CD4-positive, alpha-beta T cell treated with Interleukin-1 beta for 1 hour (primary cell): Measurements from ENCODE around the gene TRIM37.

Experiments
- DNase-seq, 2 donors: peaks; one replicate each; pipeline ENCODE4 v3.0.0-alpha.2; 2020 to 2022

The TRIM37 gene

GRCh38 chr17:59027750-59028149 lies 78.9 kb downstream of the TRIM37 start:
- DNase-seq = no peak

DNA sequence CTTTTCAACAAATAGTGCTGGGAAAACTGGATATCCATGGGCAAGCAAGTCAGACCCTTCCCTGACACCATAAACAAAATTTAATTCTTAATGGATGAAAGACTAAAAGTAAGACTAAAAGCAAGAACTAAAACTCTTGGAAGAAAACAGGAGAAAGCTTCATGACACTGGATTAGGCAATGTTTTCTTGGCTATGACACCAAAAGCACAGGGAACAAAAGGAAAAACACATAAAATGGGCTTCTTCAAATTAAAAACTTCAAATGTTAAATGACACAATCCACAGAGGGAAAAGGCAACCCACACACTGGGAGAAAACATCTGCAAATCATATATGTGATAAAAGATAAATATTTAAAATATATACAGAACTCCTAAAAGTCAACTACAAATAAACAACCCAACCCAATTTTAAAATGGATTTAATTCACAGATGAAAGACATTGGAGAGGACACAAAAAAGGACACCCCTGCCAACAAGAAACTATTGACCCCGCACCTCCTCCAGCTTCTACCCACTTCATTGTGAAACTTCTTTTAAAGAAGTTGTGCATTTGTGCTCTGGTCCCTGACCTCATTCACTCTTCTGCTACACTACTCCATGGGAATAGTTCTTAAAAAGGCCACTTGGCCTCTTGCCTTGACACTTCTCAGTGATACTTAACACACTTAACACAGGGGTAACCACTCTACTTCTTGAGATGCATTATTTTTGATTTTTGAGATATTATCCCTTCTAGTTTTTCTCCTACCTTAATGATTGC lies 80.3 kb downstream of the TRIM37 start:
- no peak for DNase-seq

- DNase-seq = no peak
Measured at GRCh38 chr17:59024916-59025315, 81.8 kb downstream of the TRIM37 start.

DNA sequence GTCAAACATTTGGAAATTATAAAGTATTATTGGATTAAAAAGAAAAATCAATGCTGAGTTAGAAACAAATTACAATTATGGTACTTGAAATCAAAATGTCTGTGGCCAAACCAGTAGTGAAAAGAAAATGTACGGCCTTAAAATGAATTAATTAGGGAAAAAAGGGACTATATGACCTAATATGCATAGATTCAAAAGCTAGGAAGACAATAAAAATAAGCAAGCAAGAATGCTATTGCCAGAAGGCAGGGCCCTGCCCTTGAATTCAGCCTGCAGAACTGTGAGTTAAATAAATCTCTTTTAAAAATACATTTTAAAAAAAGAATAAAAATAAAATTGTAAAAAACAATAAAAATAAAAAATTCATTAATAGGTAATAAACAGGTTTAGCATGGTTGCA lies 88.7 kb downstream of the TRIM37 start:
- DNase-seq = no peak

- no peak for DNase-seq
Measured at GRCh38 chr17:59011975-59012374, 94.7 kb downstream of the TRIM37 start.

DNA sequence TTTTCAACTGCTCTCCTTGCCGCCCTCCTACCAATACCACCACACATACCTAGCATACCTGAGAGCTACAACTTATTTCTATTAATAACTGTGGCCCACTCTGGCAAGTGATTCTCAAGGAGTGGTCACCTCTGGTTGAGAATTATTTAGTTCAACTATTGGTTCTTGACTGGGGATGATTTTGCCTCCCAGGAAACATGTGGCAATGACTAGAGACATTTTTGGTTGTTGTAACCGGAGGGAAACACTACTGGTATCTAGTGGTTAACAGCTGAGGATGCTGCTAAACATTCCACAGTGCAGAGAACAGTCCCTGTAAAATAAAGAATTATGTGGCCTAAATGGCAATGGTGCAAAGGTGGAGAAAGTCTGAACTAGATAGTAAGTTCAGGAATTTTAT lies 96.7 kb downstream of the TRIM37 start:
- DNase-seq = no peak

DNA sequence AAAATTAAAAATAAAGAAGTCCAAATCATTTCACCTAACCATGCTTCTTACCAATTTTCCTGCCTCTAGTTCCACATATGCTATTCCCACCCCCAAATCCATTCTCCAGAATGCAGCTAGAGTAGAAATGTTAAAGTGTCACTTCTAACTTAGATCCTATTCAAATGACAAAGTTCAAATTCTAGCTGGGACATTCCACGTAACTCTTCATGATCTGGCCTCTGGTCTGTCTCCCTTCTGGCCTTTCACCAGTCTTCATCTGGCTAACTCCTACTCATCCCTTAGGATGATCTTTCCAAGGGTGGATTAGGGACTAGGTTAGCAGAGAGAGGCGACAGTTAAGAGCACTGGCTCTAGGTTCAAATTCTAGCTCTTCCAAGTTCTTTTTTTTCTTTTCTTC lies 97.9 kb downstream of the TRIM37 start:
- DNase-seq = no peak

DNA sequence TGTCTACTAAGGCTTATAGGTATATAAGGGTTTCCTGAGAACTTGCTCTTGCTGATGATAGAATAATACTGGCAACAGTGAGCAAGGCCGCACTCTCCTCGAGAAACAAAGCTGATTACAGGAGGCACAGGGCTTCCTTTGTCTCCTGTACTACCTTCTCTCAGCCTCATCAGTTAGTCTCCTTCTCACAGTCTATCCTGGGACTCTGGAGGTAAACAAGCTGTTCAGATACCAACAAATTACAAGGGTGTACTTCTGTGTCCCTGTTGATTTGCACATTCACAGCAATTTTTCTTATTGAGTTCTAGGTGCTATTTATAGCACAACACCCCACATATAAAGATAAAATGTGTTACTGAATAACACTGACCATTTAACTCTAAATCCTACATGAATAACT lies 98.7 kb downstream of the TRIM37 start:
- DNase-seq = no peak

GRCh38 chr17:59004338-59005111 lies 102.2 kb downstream of the TRIM37 start:
- DNase-seq = peak; percentile 65 to 78

DNA sequence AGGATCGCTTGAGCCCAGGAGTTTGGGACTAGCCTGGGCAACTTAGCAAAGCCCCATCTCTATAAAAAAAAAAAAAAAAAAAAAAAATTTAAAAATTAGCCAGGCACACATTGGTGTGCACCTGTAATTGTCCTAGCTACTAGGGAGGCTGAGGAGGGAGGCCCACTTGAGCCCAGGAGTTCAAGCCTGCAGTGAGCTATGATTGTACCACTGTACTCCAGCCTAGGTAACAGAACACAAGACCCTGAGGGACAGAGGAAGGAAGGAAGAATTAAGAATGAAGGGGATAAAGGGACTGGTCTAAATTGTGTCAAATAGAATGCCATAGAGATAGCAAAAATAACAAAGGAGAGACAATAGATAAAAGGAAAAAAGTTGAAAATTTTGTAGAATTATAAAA lies 102.8 kb downstream of the TRIM37 start:
- DNase-seq = no peak

DNA sequence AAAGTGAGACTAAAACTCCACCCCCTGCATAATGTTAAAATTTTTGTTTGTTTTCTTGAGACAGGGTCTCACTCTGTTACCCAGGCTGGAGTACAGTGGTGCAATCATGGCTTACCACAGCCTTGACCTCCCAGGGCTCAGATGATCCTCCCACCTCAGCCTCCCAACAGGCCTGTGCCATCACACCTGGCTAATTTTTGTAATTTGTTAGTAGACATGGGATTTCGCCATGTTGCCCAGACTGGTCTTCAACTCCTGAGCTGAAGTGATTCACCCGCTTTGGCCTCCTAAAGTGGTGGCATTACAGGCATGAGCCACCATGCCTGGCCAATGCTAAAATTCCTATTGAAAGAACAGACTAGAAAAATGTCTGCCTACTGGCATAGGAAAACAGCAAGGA lies 103.8 kb downstream of the TRIM37 start:
- no peak for DNase-seq

GRCh38 chr17:59002126-59002525 lies 104.6 kb downstream of the TRIM37 start:
- DNase-seq = no peak

DNA sequence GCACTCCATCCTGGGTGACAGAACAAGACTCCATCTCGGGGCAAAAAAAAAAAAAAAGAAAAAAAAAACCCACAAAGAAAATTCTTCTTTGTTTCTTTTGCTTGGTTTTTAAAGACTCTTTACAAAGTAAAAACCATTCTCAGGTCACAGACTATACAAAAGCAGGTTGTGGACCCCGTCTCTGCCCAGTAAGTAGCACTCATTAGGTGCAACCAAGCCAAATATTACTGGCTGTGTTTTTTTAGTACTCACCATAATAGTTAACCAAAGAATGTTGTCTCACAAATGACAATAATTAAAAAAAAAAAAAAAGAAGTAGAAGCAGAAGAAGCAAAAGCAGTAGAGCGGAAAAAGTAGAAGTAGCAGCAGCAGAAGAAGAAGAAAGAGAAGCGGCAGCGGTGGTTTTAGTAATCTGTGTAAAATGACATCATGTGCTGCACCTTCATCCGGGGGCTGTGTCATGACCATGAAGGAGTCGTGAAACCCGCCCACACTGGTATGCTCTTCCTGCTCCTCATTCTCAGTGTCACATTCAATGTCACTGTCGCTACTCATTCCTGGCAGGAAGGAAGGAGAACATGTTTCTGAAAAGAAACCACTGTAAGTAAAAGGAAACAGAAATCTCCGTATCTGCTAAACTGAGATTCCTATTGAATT lies 105.4 kb downstream of the TRIM37 start:
- peak; percentile 78 to 85 for DNase-seq

DNA sequence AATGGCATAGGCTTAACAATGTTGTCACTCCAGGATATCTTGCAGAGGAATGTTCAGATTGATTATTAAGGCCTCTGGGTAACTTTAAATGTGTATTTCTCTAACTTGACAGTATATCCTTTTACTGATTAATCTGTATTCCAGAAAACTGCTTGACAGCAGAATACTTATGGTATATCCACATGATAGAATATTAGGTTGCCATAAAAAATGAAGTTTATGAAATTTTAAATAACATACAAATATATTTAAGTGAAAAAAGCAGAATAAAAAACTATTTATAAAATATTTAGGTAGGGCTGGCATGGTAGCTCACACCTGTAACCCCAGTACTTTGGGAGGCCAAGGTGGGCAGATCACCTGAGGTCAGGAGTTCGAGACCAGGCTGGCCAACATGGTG lies 106.7 kb downstream of the TRIM37 start:
- DNase-seq = no peak

DNA sequence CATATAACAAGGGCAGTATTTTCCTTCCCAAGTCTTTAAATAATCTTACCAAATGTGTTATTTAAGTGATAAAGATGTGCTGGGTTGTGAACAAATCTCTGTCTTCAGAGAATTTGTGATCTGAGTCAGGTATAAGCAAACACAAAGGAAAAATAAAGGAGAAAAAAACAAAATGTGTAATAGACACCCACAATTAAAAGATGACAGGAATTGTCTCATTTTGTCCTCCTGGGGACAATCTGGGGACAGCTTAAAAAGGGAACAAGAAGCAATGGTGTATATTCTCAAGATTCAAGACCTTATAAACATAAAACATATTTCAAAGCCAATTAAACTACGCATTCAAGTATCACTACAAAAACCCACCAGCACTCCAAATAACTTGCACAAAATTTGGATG lies 107.2 kb downstream of the TRIM37 start:
- DNase-seq = no peak

DNA sequence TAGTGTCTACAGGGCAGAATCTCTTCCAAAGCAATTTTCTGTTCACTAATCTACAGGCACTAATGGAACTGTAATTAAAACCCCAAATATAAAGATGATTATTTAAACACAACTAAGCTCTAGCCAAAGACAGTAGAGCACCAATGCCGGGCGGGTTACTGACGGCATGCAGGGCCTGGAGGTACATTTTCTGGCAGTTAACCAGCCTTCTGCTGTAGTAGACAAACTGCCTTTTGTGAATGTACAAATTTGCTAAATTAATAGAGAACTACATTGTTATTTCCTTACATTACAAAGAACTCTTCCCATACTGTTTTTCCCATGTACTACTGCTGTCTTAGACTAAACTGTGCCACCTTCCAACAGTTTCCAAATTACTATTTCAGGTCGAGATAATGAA lies 107.8 kb downstream of the TRIM37 start:
- no peak for DNase-seq

DNA sequence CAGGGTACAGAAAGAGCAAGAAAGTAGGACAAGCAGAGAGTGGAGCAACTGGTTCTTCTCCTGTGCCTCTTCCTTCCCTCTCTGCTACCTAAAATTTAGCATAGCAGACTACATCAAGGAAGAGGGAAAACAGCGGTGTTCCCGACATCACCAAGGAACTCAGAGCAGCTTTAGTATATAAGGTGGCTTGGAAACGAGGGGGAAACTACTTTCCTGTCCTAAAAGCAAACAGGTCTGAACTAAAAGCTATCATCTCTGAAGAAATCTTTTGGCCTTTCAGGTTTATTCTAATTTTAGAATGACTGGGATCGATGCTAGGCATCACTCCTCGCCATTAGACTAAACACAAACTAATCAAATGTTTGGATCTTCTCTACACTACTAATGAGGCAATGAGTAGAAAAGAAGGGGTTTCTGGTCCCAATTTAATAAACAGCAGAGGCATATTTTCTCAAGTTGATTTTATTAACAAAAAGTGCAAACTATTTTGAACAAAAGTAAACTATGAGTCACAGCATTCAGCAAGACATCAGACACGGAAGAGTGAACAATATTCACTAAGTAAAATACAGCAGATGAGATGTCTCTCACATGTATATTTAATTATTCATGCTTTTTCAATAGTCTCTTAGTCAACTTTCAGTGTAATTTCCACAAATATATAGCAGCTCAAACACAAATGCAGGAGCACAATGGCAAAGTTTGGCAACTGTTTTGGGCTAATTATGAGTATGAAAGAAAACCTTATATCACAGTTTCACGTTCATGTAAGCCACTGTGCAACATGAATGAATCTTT lies 108.7 kb downstream of the TRIM37 start:
- DNase-seq = no peak

DNA sequence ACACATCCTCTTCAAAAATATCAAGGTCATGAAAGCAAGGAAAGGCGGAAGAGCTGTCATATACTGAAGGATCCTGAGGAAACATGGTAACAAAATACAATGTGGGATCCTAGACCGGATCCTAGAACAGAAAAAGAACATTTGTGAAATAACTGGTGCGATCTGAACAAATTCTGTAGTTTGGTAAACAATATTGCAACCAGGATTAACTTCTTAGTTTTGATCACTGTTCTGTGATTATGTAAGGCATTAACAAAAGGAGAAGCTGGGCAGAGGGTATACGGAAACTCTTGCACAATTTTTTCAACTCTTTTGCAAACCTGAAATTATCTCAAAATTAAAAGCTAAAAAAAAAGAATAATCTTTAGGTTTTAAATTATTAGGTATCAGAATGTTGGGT lies 109.7 kb downstream of the TRIM37 start:
- no peak for DNase-seq

GRCh38 chr17:58995247-58995940 lies 111.3 kb downstream of the TRIM37 start:
- no peak for DNase-seq

- no peak for DNase-seq
Measured at GRCh38 chr17:58993311-58993710, 113.4 kb downstream of the TRIM37 start.

DNA sequence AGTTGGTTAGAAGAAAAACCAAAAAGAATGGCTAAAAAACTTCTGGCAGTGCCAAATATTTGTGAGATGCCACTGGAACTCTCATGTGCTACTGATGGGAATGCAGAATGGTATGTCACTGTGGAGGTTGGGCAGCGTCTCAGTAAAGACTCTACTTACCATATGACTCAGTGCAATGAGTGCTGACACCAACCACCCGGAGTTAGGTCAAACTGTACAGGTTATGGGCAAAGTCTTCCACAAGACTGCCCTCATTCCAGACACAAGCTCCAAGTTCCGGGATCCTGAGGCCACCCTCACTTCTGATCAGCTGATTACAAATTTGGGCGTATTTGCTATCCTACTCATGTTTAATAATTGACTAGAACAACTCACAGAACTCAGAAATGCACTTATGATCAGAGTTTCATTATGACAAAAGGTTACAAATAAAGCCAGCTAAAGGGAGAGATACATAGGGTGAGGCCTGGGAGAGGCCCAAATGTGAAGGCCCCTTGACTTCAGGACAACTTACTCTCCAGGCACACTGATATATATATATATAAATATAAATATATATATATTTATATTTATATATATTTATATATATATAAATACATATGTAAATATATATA lies 114.9 kb downstream of the TRIM37 start:
- DNase-seq = no peak

DNA sequence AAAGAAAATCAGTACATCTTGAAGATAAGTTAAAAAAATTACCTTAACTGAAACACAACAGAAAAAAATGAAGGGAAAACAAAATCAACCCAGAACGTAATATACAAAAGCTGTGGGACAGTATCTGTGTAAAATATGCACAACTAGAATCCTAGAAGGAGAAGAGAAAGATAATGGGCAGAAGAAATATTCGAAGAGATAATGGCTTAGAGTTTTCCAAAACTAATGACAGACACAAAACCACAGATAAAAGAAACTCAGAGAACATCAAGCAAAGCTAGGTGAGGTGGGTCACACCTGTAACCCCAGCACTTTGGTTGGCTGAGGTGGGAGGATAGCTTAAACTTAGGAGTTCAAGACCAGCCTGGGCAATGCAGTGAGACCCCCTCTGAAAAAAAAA lies 117.1 kb downstream of the TRIM37 start:
- no peak for DNase-seq
